Glutamatergic neuron (in vitro differentiated cells): ENCODE results near the gene CASP9. TPM values are rescaled to one million over a fixed set of nuclear protein-coding genes. Genes with fewer than 3 reads are reported as not detected.

ENCODE experiments used
- DNase-seq: peaks from one replicate; pipeline ENCODE4 v3.0.0; 2022
- H3K27ac Mint-ChIP-seq: one replicate; pipeline ENCODE4 v1.8.0; 2020; ENCODE audit warnings: mild to moderate bottlenecking, mixed read lengths, inconsistent platforms; ENCODE audit not compliant: unreplicated experiment
- H3K27me3 Mint-ChIP-seq: one replicate; pipeline ENCODE4 v1.8.0; 2020; ENCODE audit warnings: mild to moderate bottlenecking, moderate library complexity, mixed read lengths, inconsistent platforms; ENCODE audit not compliant: unreplicated experiment
- H3K36me3 Mint-ChIP-seq: one replicate; pipeline ENCODE4 v1.8.0; 2020; ENCODE audit warnings: mild to moderate bottlenecking, mixed read lengths, inconsistent platforms; ENCODE audit not compliant: unreplicated experiment
- H3K4me1 Mint-ChIP-seq: one replicate; pipeline ENCODE4 v1.8.0; 2020; ENCODE audit warnings: mild to moderate bottlenecking, low read depth, mixed read lengths, inconsistent platforms; ENCODE audit not compliant: unreplicated experiment
- H3K4me3 Mint-ChIP-seq: one replicate; pipeline ENCODE4 v1.8.0; 2020; ENCODE audit warnings: mild to moderate bottlenecking, mixed read lengths, inconsistent platforms; ENCODE audit not compliant: unreplicated experiment
- H3K9me3 Mint-ChIP-seq: one replicate; pipeline ENCODE4 v1.8.0; 2020; ENCODE audit warnings: mild to moderate bottlenecking, moderate library complexity, mixed read lengths, inconsistent platforms; ENCODE audit not compliant: unreplicated experiment
- CTCF ChIP-seq: fragments of 200-600 bp; sonication (generic); IDR thresholded peaks from one replicate; pipeline ENCODE4 v1.5.0; 2021; ENCODE audit not compliant: partially characterized antibody, unreplicated experiment
- total RNA-seq: library from RNA; stranded (reverse); fragmentation: NEBNext Ultra II Directional; extraction: Animal tissue kit (Norgen Biotek cat#: 25700); gene quantifications from one replicate; pipeline ENCODE4 v1.2.1, GENCODE V29; 2021; ENCODE audit not compliant: unreplicated experiment

CASP9 gene
- total RNA-seq, 1 donor from 2014 or later, result 12.8 TPM

GRCh38 chr1:15452866-15453571 is 71.0 kb downstream of the CASP9 start:
- no peak for DNase-seq
- Mint-ChIP-seq H3K4me3 (no peak overlapping the region), H3K9me3 (peaks cover 2% of the 10 kb centered on the region)

GRCh38 chr1:15452216-15452615 is 71.8 kb downstream of the CASP9 start:
- Mint-ChIP-seq H3K36me3 (peaks cover 5% of the 10 kb centered on the region), H3K4me3 (no peak overlapping the region), H3K4me1 (peaks cover 1% of the 10 kb centered on the region), H3K9me3 (peaks cover 3% of the 10 kb centered on the region), H3K27ac (no peak overlapping the region), H3K27me3 (peaks cover 3% of the 10 kb centered on the region)
- no peak for DNase-seq
- TF ChIP-seq CTCF, result no peak

More at GRCh38 chr1:15452866-15453571, 71.0 kb downstream of the CASP9 start:
- Mint-ChIP-seq H3K27me3 (peaks cover 3% of the 10 kb centered on the region), H3K36me3 (peaks cover 5% of the 10 kb centered on the region), H3K27ac (no peak overlapping the region), H3K4me1 (peaks cover 1% of the 10 kb centered on the region)
- no peak for TF ChIP-seq CTCF

- TF ChIP-seq CTCF, result no peak
- Mint-ChIP-seq H3K27ac (no peak overlapping the region), H3K27me3 (peaks cover 2% of the 10 kb centered on the region), H3K36me3 (peaks cover 5% of the 10 kb centered on the region), H3K9me3 (peaks cover 4% of the 10 kb centered on the region), H3K4me3 (no peak overlapping the region), H3K4me1 (no peaks in the 10 kb centered on the region)
- DNase-seq, result no peak
These were observed 72.8 kb downstream of the CASP9 start for GRCh38 chr1:15451014-15451722.

- TF ChIP-seq CTCF, result no peak
- Mint-ChIP-seq H3K27me3 (peaks cover 2% of the 10 kb centered on the region), H3K27ac (no peak overlapping the region), H3K9me3 (peaks cover 6% of the 10 kb centered on the region), H3K36me3 (peaks cover 5% of the 10 kb centered on the region), H3K4me1 (peaks cover 4% of the 10 kb centered on the region), H3K4me3 (no peak overlapping the region)
- DNase-seq, result no peak
These were observed 74.4 kb downstream of the CASP9 start for GRCh38 chr1:15449567-15449966.
